MM.1S (cell line): ENCODE measurements around the gene ABHD11.

Source experiments
- CTCF ChIP-seq: fragments of 300-600 bp; sonication (generic); IDR thresholded peaks from 2 replicates; pipeline ENCODE4 v1.5.1; 2016; ENCODE audit warnings: antibody characterized with exemption, low read length, mixed read lengths
- EZH2 ChIP-seq: fragments of 300-600 bp; sonication (generic); optimal IDR thresholded peaks from 2 replicates; pipeline ENCODE3; 2017; ENCODE audit warnings: low read depth, mild to moderate bottlenecking, antibody characterized with exemption, low read length, mixed read lengths

- TF ChIP-seq CTCF (no peak), EZH2 (no peak)
These were observed 18.8 kb downstream of the ABHD11 start for GRCh38 chr7:73719806-73720169.
